ENCODE data around the gene GEMIN8.

Gene GEMIN8

GRCh38 chrX:14015294-14015693 is 14.4 kb downstream of the GEMIN8 start:
- no peak for DNase-seq

- DNase-seq = no peak
These were observed 15.2 kb downstream of the GEMIN8 start for GRCh38 chrX:14014526-14014925.

GRCh38 chrX:14013054-14013453 is 16.6 kb downstream of the GEMIN8 start:
- DNase-seq = no peak

GRCh38 chrX:14010566-14010965 is 19.1 kb downstream of the GEMIN8 start:
- DNase-seq = no peak

GRCh38 chrX:14006540-14006939 is 23.2 kb downstream of the GEMIN8 start:
- no peak for DNase-seq

GRCh38 chrX:14003876-14004425 is 25.7 kb downstream of the GEMIN8 start:
- no peak for DNase-seq

- no peak for DNase-seq
These were observed 26.7 kb downstream of the GEMIN8 start for GRCh38 chrX:14003028-14003427.

GRCh38 chrX:13996650-13997049 is 33.0 kb downstream of the GEMIN8 start:
- no peak for DNase-seq

GRCh38 chrX:13994536-13995080 is 35.1 kb downstream of the GEMIN8 start:
- no peak for DNase-seq

GRCh38 chrX:13994104-13994503 is 35.6 kb downstream of the GEMIN8 start:
- no peak for DNase-seq

- no peak for DNase-seq
These were observed 39.4 kb downstream of the GEMIN8 start for GRCh38 chrX:13990126-13990800.

GRCh38 chrX:13985697-13986435 is 43.8 kb downstream of the GEMIN8 start:
- no peak for DNase-seq

- DNase-seq = no peak
These were observed 46.0 kb downstream of the GEMIN8 start for GRCh38 chrX:13983734-13984133.

- DNase-seq = no peak
These were observed 61.5 kb downstream of the GEMIN8 start for GRCh38 chrX:13968198-13968597.

GRCh38 chrX:13967636-13968035 is 62.1 kb downstream of the GEMIN8 start:
- DNase-seq = no peak

GRCh38 chrX:13966793-13967125 is 62.9 kb downstream of the GEMIN8 start:
- DNase-seq = no peak

- no peak for DNase-seq
These were observed 63.5 kb downstream of the GEMIN8 start for GRCh38 chrX:13966071-13966792.

- DNase-seq = no peak
These were observed 64.2 kb downstream of the GEMIN8 start for GRCh38 chrX:13965531-13965930.

- no peak for DNase-seq
These were observed 72.7 kb downstream of the GEMIN8 start for GRCh38 chrX:13956998-13957397.
